Thyroid gland (tissue), 4 donors: Measurements from ENCODE around the gene C16orf74. TPM values are rescaled to one million over a fixed set of nuclear protein-coding genes. Genes with fewer than 3 reads are reported as not detected.

Source experiments
- DNase-seq, 2 donors: peaks; one replicate each; pipeline ENCODE4 v3.0.0-alpha.2; 2019
- H3K27ac ChIP-seq, 3 donors: fragments of 200-600 bp; sonication (generic); 1 replicate in 2 of 3; 2 replicates in 1 of 3; pipeline ENCODE4 v1.5.1; 2016 to 2019; ENCODE audit warnings: mild to moderate bottlenecking in 1 of 3, moderate library complexity in 1 of 3
- H3K27me3 ChIP-seq: fragments of 200-600 bp; sonication (generic); one replicate; pipeline ENCODE4 v1.5.1; 2019
- H3K36me3 ChIP-seq, 2 donors: fragments of 200-600 bp; sonication (generic); one replicate each; pipeline ENCODE4 v1.5.1; 2016 to 2019
- H3K4me1 ChIP-seq, 2 donors: fragments of 200-600 bp; sonication (generic); one replicate each; pipeline ENCODE4 v1.5.1; 2017 to 2019
- H3K4me3 ChIP-seq, 3 donors: fragments of 200-600 bp; sonication (generic); replicated peaks in 1 of 3; 1 replicate in 2 of 3; 2 replicates in 1 of 3; pipeline ENCODE4 v1.5.1; 2016; ENCODE audit warnings: mild to moderate bottlenecking in 1 of 3
- H3K9me3 ChIP-seq: fragments of 200-600 bp; sonication (generic); one replicate; pipeline ENCODE4 v1.5.1; 2017
- CTCF ChIP-seq, 6 experiments: fragments of 200-600 bp in 3 of 6; fragments of 450-650 bp in 3 of 6; sonication (generic) in 3 of 6; IDR thresholded peaks; one replicate each; pipeline ENCODE4 v1.5.1; 2016 to 2019; ENCODE audit warnings: antibody characterized with exemption in 6 of 6, mild to moderate bottlenecking in 2 of 6, inconsistent platforms in 1 of 6, moderate library complexity in 1 of 6
- POLR2A ChIP-seq, 2 donors: fragments of 450-650 bp; IDR thresholded peaks; one replicate each; pipeline ENCODE4 v1.6.1; 2017; ENCODE audit warnings: antibody characterized with exemption in 2 of 2, mild to moderate bottlenecking in 2 of 2, moderate library complexity in 1 of 2
- WGBS, 2 donors: methylation state at CpG; one replicate each; pipeline ENCODE4 v1.1.5; 2017; 5-methylcytosine and 5-hydroxymethylcytosine counted together
- intact Hi-C: fragments of 100-400 bp; cut with DNase I; formaldehyde crosslinking; loops from one replicate; pipeline ENCODE4 v1.15.1; 2023
- total RNA-seq, 4 donors: library from RNA; depleted of rRNA; stranded (reverse); fragments of >200 nt; gene quantifications; one replicate each; pipeline ENCODE4 v1.2.3, GENCODE V29; 2016

C16orf74 gene
- total RNA-seq, 4 donors from 2014 or later: 5.1 to 8.4 (median 6.3) TPM; not detected in 1

GRCh38 chr16:85746460-85747215 is 4.3 kb downstream of the C16orf74 start:
- Histone ChIP-seq H3K9me3 (no peaks in the 10 kb centered on the region), H3K4me3 (no peak overlapping the region), H3K27ac (no peak overlapping the region), H3K4me1 (peaks cover 14 to 18% of the 10 kb centered on the region in 2 donors), H3K36me3 (no peaks in the 10 kb centered on the region), H3K27me3 (no peaks in the 10 kb centered on the region)
- intact Hi-C loops: no loop called here
- TF ChIP-seq POLR2A (IDR thresholded peaks at IDR 0.05): no peak
- TF ChIP-seq CTCF (IDR thresholded peaks at IDR 0.05): no peak
- 87 to 88% methylated on average over 12 to 13 of the region's 13 CpGs for WGBS, 2 donors
- no peak for DNase-seq

- intact Hi-C loops: no loop called here
- TF ChIP-seq POLR2A (IDR thresholded peaks at IDR 0.05) (no peak), CTCF (IDR thresholded peaks at IDR 0.05) (no peak)
- WGBS, 2 donors: 74 to 76% methylated on average over 12 of the region's 13 CpGs
Observed at GRCh38 chr16:85738923-85739715, 11.8 kb downstream of the C16orf74 start.

GRCh38 chr16:85736921-85737320 is 14.0 kb downstream of the C16orf74 start:
- H3K9me3 ChIP-seq: no peaks in the 10 kb centered on the region
- H3K36me3 ChIP-seq: no peaks in the 10 kb centered on the region
- WGBS, 2 donors: 86 to 88% methylated on average over 9 of the region's 9 CpGs
- TF ChIP-seq CTCF (IDR thresholded peaks at IDR 0.05) (no peak), POLR2A (IDR thresholded peaks at IDR 0.05) (no peak)
- H3K4me3 ChIP-seq: no peak overlapping the region
- H3K27ac ChIP-seq: no peak overlapping the region
- no peak for DNase-seq
- H3K4me1 ChIP-seq: no peaks in the 10 kb centered on the region
- no peaks in the 10 kb centered on the region for H3K27me3 ChIP-seq
- intact Hi-C loops: no loop called here

More at GRCh38 chr16:85738923-85739715, 11.8 kb downstream of the C16orf74 start:
- no peak for DNase-seq
- Histone ChIP-seq H3K27me3 (no peaks in the 10 kb centered on the region), H3K4me1 (no peaks in the 10 kb centered on the region), H3K9me3 (no peaks in the 10 kb centered on the region), H3K27ac (no peak overlapping the region), H3K36me3 (no peaks in the 10 kb centered on the region), H3K4me3 (no peak overlapping the region)

GRCh38 chr16:85735946-85736345 is 14.9 kb downstream of the C16orf74 start:
- Histone ChIP-seq H3K9me3 (no peaks in the 10 kb centered on the region), H3K4me3 (no peak overlapping the region), H3K27me3 (no peaks in the 10 kb centered on the region), H3K27ac (no peak overlapping the region), H3K4me1 (no peaks in the 10 kb centered on the region), H3K36me3 (no peaks in the 10 kb centered on the region)
- TF ChIP-seq POLR2A (IDR thresholded peaks at IDR 0.05) (no peak), CTCF (IDR thresholded peaks at IDR 0.05) (no peak)
- WGBS, 2 donors: 77% methylated on average over 6 of the region's 6 CpGs
- intact Hi-C loops: no loop called here
- DNase-seq: no peak

- Histone ChIP-seq H3K36me3 (no peaks in the 10 kb centered on the region), H3K27me3 (no peaks in the 10 kb centered on the region), H3K9me3 (no peaks in the 10 kb centered on the region), H3K4me1 (no peaks in the 10 kb centered on the region), H3K4me3 (no peak overlapping the region), H3K27ac (no peak overlapping the region)
- no peak for TF ChIP-seq CTCF (IDR thresholded peaks at IDR 0.05)
- TF ChIP-seq POLR2A (IDR thresholded peaks at IDR 0.05): no peak
- 80 to 86% methylated on average over 9 to 12 of the region's 14 CpGs for WGBS, 2 donors
- DNase-seq: no peak
- intact Hi-C loops: no loop called here
Observed at GRCh38 chr16:85735225-85735635, 15.7 kb downstream of the C16orf74 start.
